ENCODE data around the gene OR10A2. TPM values are rescaled to one million over a fixed set of nuclear protein-coding genes. Genes with fewer than 3 reads are reported as not detected.

Gene OR10A2
- total RNA-seq, 6 experiments from 2014 or later, result not detected

DNA sequence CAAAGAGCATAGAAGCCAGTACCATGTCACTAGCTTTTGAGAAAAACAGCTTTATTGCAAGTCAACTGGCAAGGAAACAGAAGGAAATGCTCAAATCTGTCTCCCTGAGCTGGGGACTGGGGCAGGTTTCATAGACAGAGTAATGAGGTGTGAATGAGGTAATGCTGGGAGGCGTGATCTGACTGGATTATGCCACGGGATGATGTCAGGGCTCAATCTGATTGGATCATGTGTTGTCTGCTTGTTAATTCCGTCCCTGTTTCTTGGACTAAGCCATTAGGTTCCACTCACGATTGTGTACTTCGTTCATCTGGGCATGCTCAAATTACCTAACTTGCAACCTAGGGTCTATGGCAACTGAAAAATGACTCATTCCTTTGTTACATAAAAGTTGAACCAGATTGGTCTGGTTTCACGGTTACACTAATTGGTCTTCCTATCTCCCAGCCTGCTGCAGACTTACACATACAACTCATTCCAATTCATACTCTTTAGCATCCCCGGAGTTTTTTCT lies 37.6 kb upstream of the OR10A2 start:
- Mint-ChIP-seq H3K36me3 (ENCODE audit: low read depth) (no peaks in the 10 kb centered on the region), H3K4me1 (ENCODE audit: low read depth) (no peaks in the 10 kb centered on the region), H3K27ac (no peak overlapping the region), H3K9me3 (no peaks in the 10 kb centered on the region), H3K27me3 (ENCODE audit: insufficient read depth) (no peaks in the 10 kb centered on the region), H3K4me3 (no peak overlapping the region)
- DNase-seq, result no peak
- TF ChIP-seq, protein P1, sequence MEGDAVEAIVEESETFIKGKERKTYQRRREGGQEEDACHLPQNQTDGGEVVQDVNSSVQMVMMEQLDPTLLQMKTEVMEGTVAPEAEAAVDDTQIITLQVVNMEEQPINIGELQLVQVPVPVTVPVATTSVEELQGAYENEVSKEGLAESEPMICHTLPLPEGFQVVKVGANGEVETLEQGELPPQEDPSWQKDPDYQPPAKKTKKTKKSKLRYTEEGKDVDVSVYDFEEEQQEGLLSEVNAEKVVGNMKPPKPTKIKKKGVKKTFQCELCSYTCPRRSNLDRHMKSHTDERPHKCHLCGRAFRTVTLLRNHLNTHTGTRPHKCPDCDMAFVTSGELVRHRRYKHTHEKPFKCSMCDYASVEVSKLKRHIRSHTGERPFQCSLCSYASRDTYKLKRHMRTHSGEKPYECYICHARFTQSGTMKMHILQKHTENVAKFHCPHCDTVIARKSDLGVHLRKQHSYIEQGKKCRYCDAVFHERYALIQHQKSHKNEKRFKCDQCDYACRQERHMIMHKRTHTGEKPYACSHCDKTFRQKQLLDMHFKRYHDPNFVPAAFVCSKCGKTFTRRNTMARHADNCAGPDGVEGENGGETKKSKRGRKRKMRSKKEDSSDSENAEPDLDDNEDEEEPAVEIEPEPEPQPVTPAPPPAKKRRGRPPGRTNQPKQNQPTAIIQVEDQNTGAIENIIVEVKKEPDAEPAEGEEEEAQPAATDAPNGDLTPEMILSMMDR (IDR thresholded peaks at IDR 0.05), result no peak

DNA sequence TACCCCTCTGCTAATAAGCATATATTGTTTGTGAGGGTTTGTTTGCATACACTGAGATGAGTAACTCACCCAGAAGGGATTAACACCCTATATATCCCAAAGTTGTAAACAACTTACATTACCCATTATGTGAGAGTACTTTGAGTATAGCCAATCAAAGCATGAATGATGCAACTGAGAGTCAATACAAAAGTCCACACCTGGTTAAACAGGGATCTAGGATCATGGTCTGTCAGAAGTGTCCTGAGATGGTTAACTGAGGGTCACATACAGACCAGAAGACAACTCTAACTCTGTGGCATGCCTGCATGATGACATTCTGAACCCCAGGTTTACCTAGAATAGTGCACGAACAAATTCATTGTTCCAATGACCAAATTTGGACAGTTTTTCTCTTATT lies 34.8 kb upstream of the OR10A2 start:
- no peak overlapping the region for H3K4me3 Mint-ChIP-seq
- DNase-seq, result no peak

DNA sequence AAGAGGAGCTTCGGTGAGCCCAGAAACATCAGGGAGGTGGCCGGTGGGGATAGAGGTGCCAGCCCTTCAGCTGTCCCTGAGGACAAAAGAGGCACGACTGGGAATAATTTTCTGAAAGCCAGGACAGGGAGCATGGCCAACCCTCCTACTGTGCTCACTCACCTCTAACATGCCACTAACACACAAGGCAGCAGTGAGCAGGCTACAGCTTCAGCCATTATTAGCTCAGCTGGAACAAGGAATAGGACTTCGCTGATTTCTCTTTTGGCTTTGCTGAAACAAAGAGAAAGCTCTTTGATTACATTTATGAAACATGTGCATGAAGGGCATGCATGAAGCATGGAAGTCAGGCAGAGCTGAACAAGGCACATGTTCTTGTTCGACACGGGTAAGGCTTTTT lies 29.5 kb upstream of the OR10A2 start:
- H3K4me3 Mint-ChIP-seq, result no peak overlapping the region
- no peaks in the 10 kb centered on the region for H3K4me1 Mint-ChIP-seq (ENCODE audit: low read depth)
- no peaks in the 10 kb centered on the region for H3K27me3 Mint-ChIP-seq (ENCODE audit: insufficient read depth)
- H3K27ac Mint-ChIP-seq, result no peak overlapping the region
- DNase-seq, result no peak
- no peaks in the 10 kb centered on the region for H3K9me3 Mint-ChIP-seq
- H3K36me3 Mint-ChIP-seq (ENCODE audit: low read depth), result no peaks in the 10 kb centered on the region
- TF ChIP-seq, protein P1 (IDR thresholded peaks at IDR 0.05), result no peak

More for the DNA sequence above, 34.8 kb upstream of the OR10A2 start:
- no peaks in the 10 kb centered on the region for H3K9me3 Mint-ChIP-seq
- no peak overlapping the region for H3K27ac Mint-ChIP-seq
- TF ChIP-seq, protein P1 (IDR thresholded peaks at IDR 0.05), result no peak
- no peaks in the 10 kb centered on the region for H3K27me3 Mint-ChIP-seq (ENCODE audit: insufficient read depth)
- H3K4me1 Mint-ChIP-seq (ENCODE audit: low read depth), result no peaks in the 10 kb centered on the region
- no peaks in the 10 kb centered on the region for H3K36me3 Mint-ChIP-seq (ENCODE audit: low read depth)

DNA sequence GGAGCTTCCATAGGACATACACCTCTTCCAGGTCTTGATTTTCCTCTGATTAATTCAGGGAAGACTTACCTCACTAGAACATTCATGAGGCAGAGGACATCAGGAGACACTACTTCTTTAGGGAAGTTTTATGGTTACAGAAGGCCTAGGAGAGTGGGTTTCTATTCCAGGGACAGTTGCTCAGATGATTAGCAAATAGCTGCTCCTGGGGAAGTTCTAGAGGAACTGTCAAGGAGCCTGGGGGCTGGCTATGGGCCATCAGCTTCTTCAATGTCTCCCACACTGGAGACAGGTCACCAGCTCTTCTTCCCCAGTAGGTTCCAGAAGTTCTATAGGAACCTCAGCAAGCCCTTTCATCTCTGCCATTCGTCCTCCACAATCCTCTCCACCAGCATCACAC lies 28.8 kb upstream of the OR10A2 start:
- H3K4me1 Mint-ChIP-seq (ENCODE audit: low read depth), result no peaks in the 10 kb centered on the region

DNA sequence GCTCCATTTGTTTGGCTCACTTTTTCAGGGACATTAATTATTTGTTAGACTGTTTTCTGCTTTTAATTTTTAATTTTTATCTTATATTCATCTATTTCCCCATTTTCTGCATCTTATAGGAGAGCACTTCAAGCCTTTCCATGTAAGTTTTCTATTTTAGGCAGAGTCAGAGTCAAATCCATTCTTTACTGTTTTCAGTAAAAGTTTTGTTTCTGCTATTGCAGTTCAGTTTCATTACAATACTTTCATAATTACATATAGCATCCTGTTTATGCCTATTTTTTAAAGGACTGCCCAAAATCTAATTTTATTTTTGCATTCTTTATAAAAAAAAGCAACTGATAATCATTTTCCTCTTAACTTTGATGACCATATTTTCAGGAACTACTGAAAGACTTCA lies 21.2 kb upstream of the OR10A2 start:
- no peak for DNase-seq
- peaks cover 5% of the 10 kb centered on the region for H3K9me3 Mint-ChIP-seq
- TF ChIP-seq, protein P1 (IDR thresholded peaks at IDR 0.05), result no peak
- no peaks in the 10 kb centered on the region for H3K4me1 Mint-ChIP-seq (ENCODE audit: low read depth)
- no peak overlapping the region for H3K27ac Mint-ChIP-seq
- H3K36me3 Mint-ChIP-seq (ENCODE audit: low read depth), result no peaks in the 10 kb centered on the region
- no peaks in the 10 kb centered on the region for H3K27me3 Mint-ChIP-seq (ENCODE audit: insufficient read depth)
- no peak overlapping the region for H3K4me3 Mint-ChIP-seq

More for the DNA sequence above, 28.8 kb upstream of the OR10A2 start:
- no peaks in the 10 kb centered on the region for H3K36me3 Mint-ChIP-seq (ENCODE audit: low read depth)
- no peaks in the 10 kb centered on the region for H3K27me3 Mint-ChIP-seq (ENCODE audit: insufficient read depth)
- no peak overlapping the region for H3K27ac Mint-ChIP-seq
- TF ChIP-seq, protein P1 (IDR thresholded peaks at IDR 0.05), result no peak
- no peaks in the 10 kb centered on the region for H3K9me3 Mint-ChIP-seq
- DNase-seq, result no peak
- H3K4me3 Mint-ChIP-seq, result no peak overlapping the region

DNA sequence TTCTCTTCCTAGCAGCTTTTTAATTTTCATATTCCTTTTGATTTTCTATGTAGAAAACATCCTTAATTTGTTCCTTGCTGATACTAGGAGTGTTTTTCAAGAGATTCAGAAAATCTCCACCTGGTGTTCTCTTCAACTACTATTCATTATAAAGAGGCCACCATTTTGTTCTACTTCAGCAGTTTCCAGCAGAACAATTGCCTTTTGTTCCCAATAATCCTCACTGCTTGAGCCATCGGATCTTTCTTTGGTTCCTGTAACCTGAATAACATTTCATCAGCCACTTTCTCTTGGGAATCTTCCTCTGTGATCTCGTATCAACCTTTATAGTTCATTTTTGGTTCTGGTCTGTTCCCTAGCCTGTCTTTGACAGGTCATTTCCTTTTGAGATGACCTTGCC lies 19.2 kb upstream of the OR10A2 start:
- no peak overlapping the region for H3K27ac Mint-ChIP-seq
- TF ChIP-seq, protein P1 (IDR thresholded peaks at IDR 0.05), result no peak
- H3K27me3 Mint-ChIP-seq (ENCODE audit: insufficient read depth), result peaks cover 4% of the 10 kb centered on the region; the same call in 1 of the 2 replicates
- H3K36me3 Mint-ChIP-seq (ENCODE audit: low read depth), result no peaks in the 10 kb centered on the region
- DNase-seq, result no peak
- H3K4me1 Mint-ChIP-seq (ENCODE audit: low read depth), result no peaks in the 10 kb centered on the region
- H3K9me3 Mint-ChIP-seq, result peaks cover 12% of the 10 kb centered on the region
- H3K4me3 Mint-ChIP-seq, result no peak overlapping the region
